CD4-positive, alpha-beta memory T cell (primary cell): ENCODE results near the gene ELFN1. TPM values are rescaled to one million over a fixed set of nuclear protein-coding genes. Genes with fewer than 3 reads are reported as not detected.

Source experiments
- CTCF ChIA-PET: fragments of 350-600 bp; sonication (Branson Sonifier 250); formaldehyde crosslinking; loops from one replicate; lab custom pipeline; 2021; ENCODE audit warnings: inconsistent platforms; ENCODE audit not compliant: partially characterized antibody; lab: Charles Lee
- POLR2A ChIA-PET: fragments of 350-600 bp; sonication (Branson Sonifier 250); formaldehyde crosslinking; loops from one replicate; lab custom pipeline; 2021; ENCODE audit not compliant: partially characterized antibody; lab: Charles Lee
- DNase-seq, 5 donors: peaks; one replicate each; pipeline versions ENCODE4 v3.0.0 to v3.0.0-alpha.2; 2020 to 2022; ENCODE audit warnings: mixed read lengths in 1 of 5
- H3K27ac ChIP-seq: one replicate; pipeline ENCODE4 v1.7.0; 2013; ENCODE audit warnings: low read depth, low read length
- H3K27me3 ChIP-seq: 2 replicates; pipeline ENCODE4 v1.7.0; 2013; ENCODE audit warnings: mild to moderate bottlenecking, low read length, moderate library complexity; ENCODE audit not compliant: insufficient read depth
- H3K36me3 ChIP-seq: 2 replicates; pipeline ENCODE4 v1.7.0; 2013; ENCODE audit warnings: mild to moderate bottlenecking, low read length, moderate library complexity; ENCODE audit not compliant: insufficient read depth
- H3K4me1 ChIP-seq: 2 replicates; pipeline ENCODE4 v1.7.0; 2013; ENCODE audit warnings: mild to moderate bottlenecking, low read length, moderate library complexity; ENCODE audit not compliant: insufficient read depth
- H3K4me3 ChIP-seq, 2 donors: one replicate each; pipeline ENCODE4 v1.7.0; 2013; ENCODE audit warnings: low read length in 2 of 2, mild to moderate bottlenecking in 1 of 2
- H3K9me3 ChIP-seq, 2 donors: one replicate each; pipeline ENCODE4 v1.7.0; 2013; ENCODE audit warnings: low read length in 2 of 2, control low read depth in 1 of 2; ENCODE audit not compliant: control insufficient read depth in 1 of 2
- H3K27ac Mint-ChIP-seq, 7 donors: one replicate each; pipeline ENCODE4 v1.8.0; 2020 to 2021; ENCODE audit warnings: mixed read lengths in 7 of 7, mild to moderate bottlenecking in 6 of 7, inconsistent platforms in 3 of 7, moderate library complexity in 3 of 7
- H3K27me3 Mint-ChIP-seq, 2 donors: one replicate each; pipeline ENCODE4 v1.8.0; 2020 to 2021; ENCODE audit warnings: mixed read lengths in 2 of 2
- H3K36me3 Mint-ChIP-seq, 2 donors: one replicate each; pipeline ENCODE4 v1.8.0; 2020 to 2021; ENCODE audit warnings: mixed read lengths in 2 of 2, inconsistent platforms in 1 of 2, mild to moderate bottlenecking in 1 of 2
- H3K4me1 Mint-ChIP-seq, 4 donors: one replicate each; pipeline ENCODE4 v1.8.0; 2020 to 2021; ENCODE audit warnings: mixed read lengths in 4 of 4, mild to moderate bottlenecking in 1 of 4
- H3K4me3 Mint-ChIP-seq, 8 donors: one replicate each; pipeline ENCODE4 v1.8.0; 2020 to 2021; ENCODE audit warnings: mixed read lengths in 8 of 8, mild to moderate bottlenecking in 7 of 8, moderate library complexity in 6 of 8, inconsistent platforms in 3 of 8
- H3K9me3 Mint-ChIP-seq, 8 donors: one replicate each; pipeline ENCODE4 v1.8.0; 2020 to 2021; ENCODE audit warnings: mixed read lengths in 8 of 8, mild to moderate bottlenecking in 5 of 8, inconsistent platforms in 3 of 8, moderate library complexity in 1 of 8
- intact Hi-C: fragments of 100-400 bp; cut with micrococcal nuclease; formaldehyde crosslinking; loops from one replicate; pipeline ENCODE4 v1.15.1; 2023
- polyA plus RNA-seq, 2 donors: library from polyadenylated mRNA; unstranded; fragments of 300-500 nt; fragmentation: Illumina TruSeq; gene quantifications; one replicate each; pipeline ENCODE4 v1.2.3, GENCODE V29; 2021
- total RNA-seq, 2 experiments: library from RNA; stranded (reverse); gene quantifications; one replicate each; pipeline ENCODE4 v1.2.3, GENCODE V29; 2021

ELFN1 gene
- total and polyA plus RNA-seq, 4 experiments from 2014 or later, result 0.12 TPM; not detected in 3

DNA sequence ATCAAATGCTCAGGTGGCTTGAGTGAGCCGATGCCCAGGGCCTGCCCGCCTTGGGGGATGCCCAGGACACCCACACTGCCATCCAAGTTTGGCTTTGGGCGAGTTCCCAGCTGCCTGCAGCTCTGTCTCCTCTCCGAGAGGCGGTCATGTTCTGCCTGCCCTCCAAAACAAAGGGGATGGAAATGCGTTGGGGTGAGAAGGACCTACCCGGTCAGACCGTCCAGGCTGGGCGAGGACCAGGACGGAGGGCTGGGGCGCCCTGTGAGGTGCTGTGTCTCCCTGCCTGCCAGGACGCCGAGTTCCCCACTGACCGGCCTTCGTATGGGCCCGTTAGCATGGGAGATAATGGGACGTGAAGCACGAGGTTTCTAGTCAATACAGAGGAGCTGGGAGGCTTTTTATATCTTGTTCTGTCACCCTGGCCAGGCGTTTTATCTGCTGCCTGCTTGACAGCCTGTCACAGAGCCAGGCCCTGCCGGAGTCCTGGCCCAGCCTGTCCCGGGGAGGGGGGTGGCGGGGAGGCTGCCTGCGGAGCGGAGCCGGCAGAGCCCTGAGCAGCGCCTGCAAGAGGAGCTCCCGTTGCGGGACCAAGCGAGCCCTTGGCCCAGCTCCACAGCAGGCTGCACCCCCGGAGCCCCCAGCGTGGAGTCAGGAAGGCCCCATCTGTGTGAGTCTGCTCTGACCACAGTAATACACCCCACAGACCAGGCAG is 22.0 kb upstream of the ELFN1 start:
- peaks cover 9 to 14% of the 10 kb centered on the region in 2 donors for H3K27me3 Mint-ChIP-seq
- intact Hi-C loops, result no loop called here

DNA sequence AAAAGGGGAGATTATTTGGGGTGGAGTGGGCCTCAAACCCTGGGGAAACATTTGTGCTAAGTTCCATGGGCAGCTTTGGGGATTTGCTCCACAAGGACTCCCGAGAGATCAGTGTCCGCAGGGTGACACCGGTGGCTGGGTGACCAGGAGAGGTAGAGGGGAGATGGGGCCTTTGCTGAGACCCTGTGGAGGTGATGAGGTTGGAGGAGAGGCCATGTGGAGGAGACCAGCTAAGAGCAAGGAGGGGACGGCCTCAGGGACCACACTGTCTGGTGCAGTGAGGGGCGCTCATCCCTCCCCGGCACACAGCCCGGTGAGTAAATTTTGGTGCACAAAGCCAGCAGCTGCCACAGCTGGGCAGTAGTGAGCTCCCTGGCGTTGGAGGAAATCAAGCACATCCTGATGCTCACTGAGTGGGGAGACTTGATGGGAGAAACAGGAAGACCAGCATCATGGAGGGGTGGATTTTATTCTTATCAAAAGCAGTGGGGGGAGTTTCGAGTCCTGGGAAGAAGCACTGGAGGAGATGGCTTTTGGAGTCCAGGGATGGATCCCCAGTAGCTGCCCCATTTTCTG is 20.2 kb upstream of the ELFN1 start:
- Mint-ChIP-seq H3K36me3 (no peaks in the 10 kb centered on the region), H3K4me3 (no peak overlapping the region), H3K27me3 (peaks cover 9 to 16% of the 10 kb centered on the region in 2 donors), H3K9me3 (no peaks in the 10 kb centered on the region), H3K27ac (no peak overlapping the region), H3K4me1 (no peaks in the 10 kb centered on the region)
- no peaks in the 10 kb centered on the region for H3K4me1 ChIP-seq
- ChIA-PET CTCF (no interaction called here), POLR2A (no interaction called here)
- no peaks in the 10 kb centered on the region for H3K36me3 ChIP-seq
- no peaks in the 10 kb centered on the region for H3K27me3 ChIP-seq
- H3K4me3 ChIP-seq, result no peak overlapping the region
- no peak overlapping the region for H3K27ac ChIP-seq
- intact Hi-C loops, result no loop called here
- DNase-seq, result no peak
- H3K9me3 ChIP-seq, result no peaks in the 10 kb centered on the region

More for the DNA sequence above, 22.0 kb upstream of the ELFN1 start:
- no peak overlapping the region for H3K4me3 ChIP-seq
- no peak for DNase-seq
- H3K9me3 ChIP-seq, result no peaks in the 10 kb centered on the region
- H3K4me3 Mint-ChIP-seq, result no peak overlapping the region
- ChIA-PET CTCF (no interaction called here), POLR2A (no interaction called here)
- H3K27me3 ChIP-seq, result no peaks in the 10 kb centered on the region
- H3K36me3 ChIP-seq, result no peaks in the 10 kb centered on the region
- no peak overlapping the region for H3K27ac ChIP-seq
- H3K4me1 Mint-ChIP-seq, result no peaks in the 10 kb centered on the region
- H3K4me1 ChIP-seq, result no peaks in the 10 kb centered on the region
- peaks cover 0 to 1% (median 0%) of the 10 kb centered on the region in 8 donors for H3K9me3 Mint-ChIP-seq
- H3K36me3 Mint-ChIP-seq, result no peaks in the 10 kb centered on the region
- H3K27ac Mint-ChIP-seq, result no peak overlapping the region

DNA sequence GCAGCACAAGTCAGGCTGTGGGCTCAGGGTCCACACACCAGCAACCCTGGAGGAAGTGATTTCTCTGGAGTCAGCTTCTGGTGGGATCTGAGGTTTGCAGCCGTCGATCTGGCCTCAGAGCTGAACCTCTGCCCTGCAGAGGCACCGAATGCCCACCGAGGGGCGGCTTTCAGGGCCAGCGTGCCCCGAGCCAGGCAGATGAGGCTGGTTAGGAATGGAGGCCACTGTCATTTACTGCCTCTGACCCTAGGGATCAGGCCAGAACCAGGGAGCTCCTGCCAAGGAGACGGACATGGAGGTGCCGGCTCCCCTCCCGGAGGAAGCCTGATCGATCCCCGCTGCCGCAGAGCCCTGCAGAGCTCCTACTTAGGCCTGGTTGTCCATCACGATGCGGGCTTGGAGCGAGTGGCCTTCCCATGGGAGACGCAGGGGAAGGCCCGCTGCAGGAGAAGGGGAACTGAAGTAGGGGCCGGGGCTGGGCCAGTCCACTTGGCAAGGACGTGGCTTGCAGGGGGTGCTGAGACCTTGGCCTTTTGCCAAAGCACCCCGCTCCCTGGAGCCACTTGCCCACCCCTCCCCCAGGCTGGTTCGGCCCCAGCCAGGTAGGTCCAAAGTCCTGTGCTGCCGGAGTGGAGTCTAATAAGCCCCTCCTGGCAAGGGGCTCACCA is 19.6 kb upstream of the ELFN1 start:
- no peaks in the 10 kb centered on the region for H3K4me1 ChIP-seq
- no peaks in the 10 kb centered on the region for H3K9me3 ChIP-seq
- H3K27ac Mint-ChIP-seq, result no peak overlapping the region
- no peaks in the 10 kb centered on the region for H3K4me1 Mint-ChIP-seq
- no peak overlapping the region for H3K27ac ChIP-seq
- no peak overlapping the region for H3K4me3 Mint-ChIP-seq
- H3K27me3 ChIP-seq, result no peaks in the 10 kb centered on the region
- DNase-seq, result no peak
- peaks cover 9 to 16% of the 10 kb centered on the region in 2 donors for H3K27me3 Mint-ChIP-seq
- intact Hi-C loops, result no loop called here
- H3K9me3 Mint-ChIP-seq, result no peaks in the 10 kb centered on the region
- no peaks in the 10 kb centered on the region for H3K36me3 Mint-ChIP-seq
- H3K4me3 ChIP-seq, result no peak overlapping the region
- CTCF ChIA-PET, result no interaction called here
- H3K36me3 ChIP-seq, result no peaks in the 10 kb centered on the region
- POLR2A ChIA-PET, result no interaction called here

DNA sequence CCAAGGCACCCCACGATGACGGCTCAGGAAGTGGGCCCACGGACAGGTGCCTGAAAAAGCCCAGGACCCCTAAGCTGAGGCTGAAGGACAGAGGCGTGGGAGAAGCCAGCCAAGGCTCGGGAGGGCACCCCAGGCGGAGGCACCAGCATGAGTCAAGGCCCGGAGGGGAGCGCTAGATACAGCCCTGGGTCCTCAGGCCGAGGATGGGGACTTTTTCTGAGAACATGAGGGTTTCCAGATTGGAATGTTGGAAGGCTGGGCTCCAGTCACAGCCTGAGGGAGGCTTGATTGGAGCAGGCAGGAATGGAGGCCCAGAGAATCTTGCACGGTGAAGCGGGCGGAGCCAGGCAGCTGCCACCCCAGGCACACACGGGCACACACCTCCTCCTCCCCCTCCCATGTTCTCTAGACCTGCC is 19.0 kb upstream of the ELFN1 start:
- Histone ChIP-seq H3K4me3 (no peak overlapping the region), H3K27me3 (no peaks in the 10 kb centered on the region), H3K36me3 (no peaks in the 10 kb centered on the region), H3K4me1 (no peaks in the 10 kb centered on the region), H3K9me3 (no peaks in the 10 kb centered on the region), H3K27ac (no peak overlapping the region)
- Mint-ChIP-seq H3K36me3 (no peaks in the 10 kb centered on the region), H3K9me3 (no peaks in the 10 kb centered on the region), H3K4me3 (no peak overlapping the region), H3K27me3 (peaks cover 12 to 16% of the 10 kb centered on the region in 2 donors), H3K27ac (no peak overlapping the region), H3K4me1 (no peaks in the 10 kb centered on the region)
- intact Hi-C loops, result no loop called here
- DNase-seq, result no peak
- ChIA-PET POLR2A (no interaction called here), CTCF (no interaction called here)

DNA sequence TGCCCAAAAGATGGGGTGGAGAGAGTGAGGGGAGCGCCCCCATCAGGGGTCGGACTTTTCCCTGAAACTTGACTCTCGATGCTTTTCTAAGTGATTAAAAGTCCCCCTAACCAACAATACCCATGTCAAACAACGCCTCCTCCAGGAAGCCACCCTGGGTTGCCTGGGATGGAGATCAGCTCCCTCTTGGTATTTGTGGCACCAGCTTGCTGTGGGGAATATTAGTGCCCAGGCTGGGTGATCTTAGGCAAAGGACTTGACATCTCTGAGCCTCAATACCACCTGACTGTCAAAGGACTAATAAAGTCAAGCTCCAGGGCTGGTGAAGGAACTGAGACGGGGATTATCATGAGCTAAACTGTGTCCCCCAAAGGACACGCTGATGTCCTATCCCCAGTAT is 18.2 kb upstream of the ELFN1 start:
- POLR2A ChIA-PET, result no interaction called here

DNA sequence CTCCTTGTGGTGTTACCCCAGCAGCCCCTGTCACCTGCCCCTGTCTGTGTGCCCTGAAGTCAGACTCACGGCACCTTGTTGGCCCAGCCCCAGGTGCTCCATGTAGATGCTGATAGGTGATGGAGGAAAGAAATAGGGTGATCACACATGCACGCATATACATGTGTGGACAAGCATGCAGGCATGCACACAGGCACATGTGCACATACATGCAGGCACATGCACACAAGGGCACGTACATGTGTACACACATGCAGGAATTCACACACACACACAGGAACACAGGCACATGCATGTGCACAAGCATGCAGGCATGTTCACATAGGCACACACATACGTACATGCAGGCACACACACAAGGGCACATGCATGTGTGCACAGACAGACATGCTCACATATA is 16.6 kb upstream of the ELFN1 start:
- ChIA-PET POLR2A (no interaction called here), CTCF (no interaction called here)
- no peak overlapping the region for H3K27ac ChIP-seq
- DNase-seq, result no peak
- no peaks in the 10 kb centered on the region for H3K27me3 ChIP-seq
- H3K9me3 ChIP-seq, result no peaks in the 10 kb centered on the region
- H3K9me3 Mint-ChIP-seq, result peaks cover 0 to 5% (median 0%) of the 10 kb centered on the region in 8 donors
- no peak overlapping the region for H3K4me3 Mint-ChIP-seq
- H3K36me3 ChIP-seq, result no peaks in the 10 kb centered on the region
- no peaks in the 10 kb centered on the region for H3K4me1 ChIP-seq
- H3K4me1 Mint-ChIP-seq, result no peaks in the 10 kb centered on the region
- H3K36me3 Mint-ChIP-seq, result no peaks in the 10 kb centered on the region
- peak overlapping the region in 1 of 7 donors; percentile 52 for H3K27ac Mint-ChIP-seq
- H3K4me3 ChIP-seq, result no peak overlapping the region
- intact Hi-C loops, result no loop called here
- H3K27me3 Mint-ChIP-seq, result peaks cover 22 to 23% of the 10 kb centered on the region in 2 donors

More for the DNA sequence above, 18.2 kb upstream of the ELFN1 start:
- H3K9me3 Mint-ChIP-seq, result no peaks in the 10 kb centered on the region
- CTCF ChIA-PET, result no interaction called here
- H3K4me1 ChIP-seq, result no peaks in the 10 kb centered on the region
- intact Hi-C loops, result no loop called here
- H3K27me3 Mint-ChIP-seq, result peaks cover 18 to 21% of the 10 kb centered on the region in 2 donors
- H3K4me1 Mint-ChIP-seq, result no peaks in the 10 kb centered on the region
- no peak overlapping the region for H3K4me3 ChIP-seq
- H3K27me3 ChIP-seq, result no peaks in the 10 kb centered on the region
- H3K27ac Mint-ChIP-seq, result no peak overlapping the region
- H3K36me3 Mint-ChIP-seq, result no peaks in the 10 kb centered on the region
- no peak for DNase-seq
- H3K27ac ChIP-seq, result no peak overlapping the region
- no peak overlapping the region for H3K4me3 Mint-ChIP-seq
- no peaks in the 10 kb centered on the region for H3K36me3 ChIP-seq
- no peaks in the 10 kb centered on the region for H3K9me3 ChIP-seq

DNA sequence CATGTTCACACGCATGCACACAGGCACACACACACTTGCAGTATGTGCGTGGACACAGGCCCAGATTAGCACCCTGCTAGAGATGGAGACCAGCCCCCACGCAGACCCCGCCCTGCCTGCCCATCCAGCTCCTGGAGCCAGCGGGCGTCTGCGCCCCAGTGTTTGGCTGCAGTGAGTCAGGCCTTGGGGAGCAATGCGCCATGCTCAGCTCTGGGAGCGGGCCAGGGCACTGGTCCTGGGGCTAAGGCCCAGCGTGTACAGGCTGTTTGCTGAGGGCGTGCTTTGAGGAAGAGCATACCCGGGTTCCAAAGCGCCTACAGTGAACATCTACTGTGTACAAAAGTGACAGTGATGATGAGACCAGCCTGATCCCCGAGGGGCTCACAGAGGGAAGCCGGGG is 16.0 kb upstream of the ELFN1 start:
- POLR2A ChIA-PET, result no interaction called here
- H3K4me1 ChIP-seq, result no peaks in the 10 kb centered on the region
- peaks cover 17 to 24% of the 10 kb centered on the region in 2 donors for H3K27me3 Mint-ChIP-seq

More for the DNA sequence above, 16.0 kb upstream of the ELFN1 start:
- Mint-ChIP-seq H3K36me3 (no peaks in the 10 kb centered on the region), H3K27ac (no peak overlapping the region), H3K4me1 (no peaks in the 10 kb centered on the region), H3K4me3 (no peak overlapping the region), H3K9me3 (peaks cover 0 to 5% (median 0%) of the 10 kb centered on the region in 8 donors)
- H3K27ac ChIP-seq, result no peak overlapping the region
- H3K36me3 ChIP-seq, result no peaks in the 10 kb centered on the region
- H3K27me3 ChIP-seq, result no peaks in the 10 kb centered on the region
- intact Hi-C loops, result no loop called here
- no peaks in the 10 kb centered on the region for H3K9me3 ChIP-seq
- DNase-seq, result no peak
- H3K4me3 ChIP-seq, result no peak overlapping the region
- CTCF ChIA-PET, result no interaction called here
